Kidney (tissue), 14 donors: ENCODE data around the gene PKLR. TPM values are rescaled to one million over a fixed set of nuclear protein-coding genes. Genes with fewer than 3 reads are reported as not detected.
A peak's percentile ranks its signal among the peaks of the same experiment; 100 is the strongest.

ENCODE experiments used
- DNase-seq, 5 donors: peaks; one replicate each; pipeline ENCODE4 v3.0.0-alpha.2; 2013 to 2020
- FAIRE-seq: peaks from 2 replicates; lab custom pipeline; 2012; peaks lifted over from hg19 to GRCh38; lab: Jason Lieb, UNC
- H3K27ac ChIP-seq, 2 donors: one replicate each; pipeline ENCODE4 v1.7.0; 2013; ENCODE audit warnings: low read depth in 2 of 2, low read length in 2 of 2, inconsistent platforms in 1 of 2
- H3K27me3 ChIP-seq: one replicate; pipeline ENCODE4 v1.7.1; 2013; ENCODE audit warnings: low read length, inconsistent platforms; ENCODE audit not compliant: control insufficient read depth, insufficient read depth
- H3K36me3 ChIP-seq, 3 donors: one replicate each; pipeline versions ENCODE4 v1.7.0 to v1.7.1; 2013; ENCODE audit warnings: low read length in 3 of 3, control low read depth in 1 of 3, inconsistent platforms in 1 of 3; ENCODE audit not compliant: insufficient read depth in 3 of 3, control insufficient read depth in 2 of 3
- H3K4me1 ChIP-seq, 3 donors: one replicate each; pipeline versions ENCODE4 v1.7.0 to v1.7.1; 2013; ENCODE audit warnings: low read length in 3 of 3, inconsistent platforms in 1 of 3, low read depth in 1 of 3; ENCODE audit not compliant: control insufficient read depth in 2 of 3, insufficient read depth in 2 of 3
- H3K4me3 ChIP-seq, 3 donors: one replicate each; pipeline versions ENCODE4 v1.7.0 to v1.8.1; 2013; ENCODE audit warnings: low read length in 3 of 3, control low read depth in 1 of 3, inconsistent platforms in 1 of 3
- H3K9ac ChIP-seq, 3 donors: one replicate each; pipeline versions ENCODE4 v1.7.0 to v1.7.1; 2013; ENCODE audit warnings: low read length in 3 of 3, control low read depth in 1 of 3, inconsistent platforms in 1 of 3
- H3K9me3 ChIP-seq, 3 donors: one replicate each; pipeline versions ENCODE4 v1.7.0 to v1.7.1; 2013; ENCODE audit warnings: low read length in 3 of 3, control low read depth in 1 of 3, inconsistent platforms in 1 of 3; ENCODE audit not compliant: control insufficient read depth in 2 of 3, insufficient read depth in 1 of 3
- intact Hi-C: fragments of 100-400 bp; cut with DNase I; formaldehyde crosslinking; loops from one replicate; pipeline ENCODE4 v1.11.1; 2022
- polyA plus RNA-seq: library from polyadenylated mRNA; stranded (reverse); fragments of 350-450 nt; fragmentation: Illumina TruSeq; extraction: RNeasy Lipid Tissue Mini Kit (QIAGEN cat#74804); gene quantifications from one replicate; pipeline ENCODE4 v1.2.3, GENCODE V29; 2014; ENCODE audit warnings: low read depth, low replicate concordance; ENCODE audit not compliant: insufficient read depth
- total RNA-seq: library from RNA; stranded (reverse); fragmentation: NEBNext Ultra II Directional; extraction: Animal tissue kit (Norgen Biotek cat#: 25700); gene quantifications from one replicate; pipeline ENCODE4 v1.2.1, GENCODE V29; 2021
- TF ChIP-seq, protein P1 (sequence below): IDR thresholded peaks from 3 replicates; pipeline ENCODE4 v1.5.1; 2012; ENCODE audit warnings: mild to moderate bottlenecking, moderate library complexity, borderline replicate concordance; ENCODE audit not compliant: insufficient read depth; ENCODE audit errors: extremely low read depth
- donor health status: control.
- donor health status: control.
- donor health status: control.
- donor health status: control.
- donor health status: control.
- donor health status: DM: yes; HTN: yes; CAD: no.
- donor health status: Normal renal cell carcinoma (clear cell type).

PKLR gene
- total and polyA plus RNA-seq, 2 donors from 2014 or later, result 0.82 to 19.9 TPM

GRCh38 chr1:155309423-155310021 is 8.3 kb upstream of the PKLR start:
- H3K4me1 ChIP-seq, result peaks cover 0 to 7% (median 0%) of the 10 kb centered on the region in 3 donors
- H3K36me3 ChIP-seq, result peaks cover 2 to 10% (median 4%) of the 10 kb centered on the region in 3 donors
- no peaks in the 10 kb centered on the region for H3K27me3 ChIP-seq
- H3K9ac ChIP-seq, result peak overlapping the region; percentile 87 to 96 (median 92)
- no peaks in the 10 kb centered on the region for H3K9me3 ChIP-seq
- intact Hi-C loops, result no loop called here
- DNase-seq (peak in 4 of 5 donors; percentile 46 to 87 (median 68)), FAIRE-seq (no peak)
- peak overlapping the region; percentile 83 to 96 (median 89) for H3K4me3 ChIP-seq
- TF ChIP-seq, protein P1, sequence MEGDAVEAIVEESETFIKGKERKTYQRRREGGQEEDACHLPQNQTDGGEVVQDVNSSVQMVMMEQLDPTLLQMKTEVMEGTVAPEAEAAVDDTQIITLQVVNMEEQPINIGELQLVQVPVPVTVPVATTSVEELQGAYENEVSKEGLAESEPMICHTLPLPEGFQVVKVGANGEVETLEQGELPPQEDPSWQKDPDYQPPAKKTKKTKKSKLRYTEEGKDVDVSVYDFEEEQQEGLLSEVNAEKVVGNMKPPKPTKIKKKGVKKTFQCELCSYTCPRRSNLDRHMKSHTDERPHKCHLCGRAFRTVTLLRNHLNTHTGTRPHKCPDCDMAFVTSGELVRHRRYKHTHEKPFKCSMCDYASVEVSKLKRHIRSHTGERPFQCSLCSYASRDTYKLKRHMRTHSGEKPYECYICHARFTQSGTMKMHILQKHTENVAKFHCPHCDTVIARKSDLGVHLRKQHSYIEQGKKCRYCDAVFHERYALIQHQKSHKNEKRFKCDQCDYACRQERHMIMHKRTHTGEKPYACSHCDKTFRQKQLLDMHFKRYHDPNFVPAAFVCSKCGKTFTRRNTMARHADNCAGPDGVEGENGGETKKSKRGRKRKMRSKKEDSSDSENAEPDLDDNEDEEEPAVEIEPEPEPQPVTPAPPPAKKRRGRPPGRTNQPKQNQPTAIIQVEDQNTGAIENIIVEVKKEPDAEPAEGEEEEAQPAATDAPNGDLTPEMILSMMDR, result no peak
- H3K27ac ChIP-seq, result peak overlapping the region; percentile 87 to 96

GRCh38 chr1:155308493-155309422 is 7.5 kb upstream of the PKLR start, which contains the start of gene FDPS:
Gene FDPS (plus strand): TSS chr1:155308866. CDS start chr1:155309790, 924 bp downstream.
- H3K27me3 ChIP-seq, result no peaks in the 10 kb centered on the region
- FAIRE-seq, result peak; percentile 97

GRCh38 chr1:155307247-155307740 is 6.1 kb upstream of the PKLR start:
- peak in 2 of 5 donors; percentile 69 to 70 for DNase-seq
- no peak overlapping the region for H3K9ac ChIP-seq
- FAIRE-seq, result no peak
- intact Hi-C loops, result no loop called here
- H3K27ac ChIP-seq, result no peak overlapping the region
- no peak overlapping the region for H3K4me3 ChIP-seq
- H3K9me3 ChIP-seq, result no peaks in the 10 kb centered on the region
- TF ChIP-seq, protein P1, result peak; percentile 42
- H3K27me3 ChIP-seq, result no peaks in the 10 kb centered on the region
- peaks cover 0 to 2% (median under 1%) of the 10 kb centered on the region in 3 donors for H3K36me3 ChIP-seq
- H3K4me1 ChIP-seq, result peaks cover 0 to 7% (median 0%) of the 10 kb centered on the region in 3 donors

More at GRCh38 chr1:155308493-155309422, 7.5 kb upstream of the PKLR start, which contains the start of gene FDPS:
- Histone ChIP-seq H3K36me3 (peaks cover 2 to 8% (median 4%) of the 10 kb centered on the region in 3 donors), H3K4me1 (peaks cover 0 to 7% (median 0%) of the 10 kb centered on the region in 3 donors), H3K27ac (peak within 1 kb of the TSS; percentile 94 to 96), H3K4me3 (peak within 1 kb of the TSS; percentile 83 to 96 (median 89)), H3K9me3 (no peaks in the 10 kb centered on the region), H3K9ac (peak within 1 kb of the TSS; percentile 87 to 96 (median 92))
- peak; percentile 98 to 100 (median 100) for DNase-seq
- intact Hi-C loops, result no loop called here
- TF ChIP-seq, protein P1, result no peak
